NCI-H2227 (cell line): ENCODE measurements around the gene CDH4.

Experiments
- DNase-seq: peaks from one replicate; lab custom pipeline; 2025; ENCODE audit not compliant: unreplicated experiment; lab: John Stamatoyannopoulos, UW

The CDH4 gene

DNA sequence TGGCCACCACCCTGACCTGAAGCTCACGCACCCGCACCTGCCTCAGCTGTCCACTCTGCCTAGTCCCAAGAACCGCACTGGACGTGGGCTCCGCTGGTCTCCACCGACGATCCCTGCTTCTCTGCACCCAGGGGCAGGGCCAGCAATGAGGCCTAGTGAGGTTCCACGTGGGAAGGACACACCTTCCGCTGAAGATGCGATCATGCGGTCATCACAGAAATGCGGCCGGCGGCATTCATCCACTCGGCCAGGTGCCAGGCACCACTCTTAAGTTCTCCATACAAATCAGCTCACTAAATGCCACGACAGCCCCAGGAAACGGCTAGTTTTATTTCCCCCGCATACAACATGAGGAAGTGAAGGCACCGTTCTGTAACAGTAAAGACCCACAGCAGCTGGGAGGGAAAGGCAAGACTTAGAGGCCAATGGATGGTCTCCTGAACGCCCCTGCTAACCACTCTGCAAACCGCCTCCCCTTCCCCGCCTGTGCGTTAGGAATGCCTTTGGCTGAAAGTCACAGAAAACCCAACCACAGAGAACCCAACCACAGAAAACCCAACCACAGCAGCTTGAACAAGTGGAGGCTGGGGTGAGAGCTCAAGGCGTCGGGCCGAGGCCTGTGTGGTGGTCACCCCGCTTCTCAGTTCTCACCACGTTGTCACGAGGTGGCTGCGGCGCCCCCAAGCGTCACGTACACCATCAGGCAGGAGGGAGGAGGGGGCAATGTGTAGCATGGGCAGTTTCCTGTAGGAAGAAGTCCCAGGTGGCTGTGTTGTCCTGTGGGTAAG lies 609.2 kb downstream of the CDH4 start:
- no peak for DNase-seq

DNA sequence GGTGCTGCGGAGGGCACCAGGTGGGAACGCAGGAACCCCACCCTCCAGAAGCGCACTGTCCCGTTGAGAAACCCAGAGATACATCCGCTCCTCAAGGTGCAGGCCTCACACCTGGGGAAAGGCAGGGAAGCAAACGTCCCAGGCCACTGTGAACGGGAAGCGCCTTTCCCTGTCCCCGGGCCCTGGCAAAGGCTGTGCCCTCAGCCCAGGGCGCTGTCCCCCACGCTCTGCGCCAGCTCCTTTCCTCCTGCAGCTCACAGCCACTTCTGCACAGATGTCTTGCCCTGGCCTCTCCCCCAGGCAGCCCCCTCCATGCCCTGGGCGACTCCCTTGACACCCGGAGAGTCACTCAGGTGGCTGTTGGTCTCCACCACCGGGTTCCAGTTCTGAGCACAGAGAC lies 609.8 kb downstream of the CDH4 start:
- DNase-seq: no peak

DNA sequence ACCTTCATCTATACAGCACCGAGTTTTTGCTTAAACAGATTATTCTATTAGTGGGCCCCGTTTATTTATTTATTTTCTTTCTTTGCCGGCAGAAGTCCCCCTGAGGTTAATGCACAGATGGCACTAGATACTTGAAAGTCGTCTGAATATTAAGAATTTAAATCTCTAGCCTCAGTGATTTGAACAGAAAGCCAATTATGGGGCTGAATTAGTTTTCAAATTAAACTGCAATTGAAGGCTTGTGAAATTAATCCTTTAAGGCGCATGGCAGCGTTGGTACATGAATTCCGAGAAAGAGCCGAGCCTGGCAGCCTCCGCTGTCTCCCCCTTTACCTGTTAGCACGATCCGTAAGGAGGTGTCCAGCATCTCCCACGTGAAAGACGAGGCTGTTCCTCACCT lies 610.8 kb downstream of the CDH4 start:
- DNase-seq: no peak

DNA sequence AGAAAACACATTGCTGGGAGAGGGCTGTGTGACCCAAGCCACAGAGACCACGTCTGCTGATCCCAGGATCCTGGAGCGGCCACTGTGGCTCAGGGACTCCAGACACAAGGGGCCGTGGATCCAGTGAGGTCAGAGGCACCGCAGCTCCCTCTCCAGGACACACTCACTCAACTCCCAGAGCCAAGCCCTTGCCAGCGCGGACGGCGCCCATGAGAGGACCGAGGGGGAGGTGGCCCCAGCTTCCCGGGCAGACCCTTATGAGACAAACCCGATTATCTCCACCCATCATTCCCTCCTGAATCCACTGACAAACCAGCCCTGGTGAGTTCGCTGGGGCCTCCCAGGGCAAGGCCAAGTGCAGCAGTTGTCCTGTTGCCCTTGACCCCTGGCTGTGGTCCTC lies 612.4 kb downstream of the CDH4 start:
- no peak for DNase-seq

DNA sequence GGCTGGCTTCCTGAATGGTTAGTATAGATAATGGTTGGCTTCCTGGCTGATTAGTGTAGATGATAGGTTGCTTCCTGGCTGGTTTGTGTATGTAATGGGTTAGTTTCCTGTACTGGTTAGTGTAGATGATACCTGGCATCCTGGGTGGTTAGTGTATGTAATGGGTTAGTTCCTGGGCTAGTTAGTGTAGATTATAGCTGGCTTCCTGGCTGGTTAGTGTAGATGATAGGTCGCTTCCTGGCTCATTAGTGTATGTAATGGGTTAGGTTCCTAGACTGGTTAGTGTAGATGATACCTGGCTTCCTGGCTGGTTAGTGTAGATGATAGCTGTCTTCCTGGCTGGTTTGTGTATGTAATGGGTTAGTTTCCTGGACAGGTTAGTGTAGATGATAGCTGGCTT lies 613.3 kb downstream of the CDH4 start:
- DNase-seq: no peak

DNA sequence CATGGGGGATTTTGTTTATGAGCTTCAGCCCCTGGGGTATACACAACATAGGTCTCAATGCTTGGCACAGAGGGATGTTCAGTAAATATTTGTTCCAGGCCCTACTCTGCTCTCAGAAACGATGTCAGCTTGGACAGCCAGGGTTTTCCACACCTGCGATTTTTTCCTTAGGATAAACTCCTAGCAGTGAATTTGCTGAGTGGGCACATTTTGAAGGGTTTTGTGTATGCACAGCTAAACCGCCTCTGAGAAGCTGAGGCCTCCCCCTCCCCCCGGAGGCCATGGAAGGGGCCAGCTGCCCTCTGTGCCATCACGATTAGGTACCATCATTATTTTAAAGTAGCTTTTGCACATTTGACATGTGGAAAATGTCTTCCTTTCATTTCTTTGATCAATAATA lies 614.1 kb downstream of the CDH4 start:
- no peak for DNase-seq

DNA sequence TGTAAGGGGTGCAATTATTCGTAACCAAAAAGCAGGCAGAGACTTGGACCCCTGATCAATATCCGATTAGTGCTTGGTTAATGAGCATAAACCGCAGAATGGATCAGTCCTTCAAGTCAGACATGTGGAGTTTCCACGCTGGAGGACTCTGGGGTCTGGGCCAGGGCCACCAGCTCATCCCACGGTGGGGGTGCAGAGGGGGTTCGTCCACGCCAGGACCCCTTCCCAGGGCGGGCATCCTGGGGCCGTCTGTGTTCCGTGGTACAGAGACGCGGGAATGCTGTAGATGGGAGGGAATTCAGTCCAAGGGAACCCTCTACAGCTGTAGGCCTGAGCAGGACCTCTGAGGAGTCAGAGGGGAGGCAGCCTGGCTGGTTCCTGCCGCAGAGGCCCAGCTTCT lies 615.9 kb downstream of the CDH4 start:
- DNase-seq: no peak

DNA sequence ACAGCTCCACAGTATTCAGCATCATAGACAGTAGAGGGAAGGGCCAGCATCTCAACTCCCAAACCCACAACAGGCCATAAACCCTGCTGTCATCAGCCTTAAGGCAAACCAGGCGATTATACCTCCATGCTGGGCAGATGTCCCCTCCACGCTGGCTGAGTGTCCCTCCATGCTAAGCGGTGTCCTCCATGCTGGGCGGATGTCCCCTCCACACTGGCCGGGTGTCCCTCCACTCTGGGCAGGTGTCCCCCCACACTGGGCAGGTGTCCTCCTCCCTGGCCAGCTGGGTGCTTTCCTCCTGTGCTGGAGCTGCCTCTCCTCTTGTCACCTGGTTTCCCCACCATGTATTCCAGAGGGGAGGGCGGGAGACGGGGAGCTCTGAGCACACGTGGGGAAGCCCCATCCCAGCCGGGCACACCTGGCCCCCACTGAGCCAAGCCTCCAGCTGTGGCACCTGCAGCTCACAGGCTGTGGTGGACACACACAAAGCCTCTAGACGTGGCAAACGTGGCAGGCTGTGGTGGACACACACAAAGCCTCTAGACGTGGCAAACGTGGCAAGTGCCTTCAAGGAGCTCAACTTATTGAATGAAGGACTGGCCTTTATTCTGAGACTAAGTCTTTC lies 616.5 kb downstream of the CDH4 start:
- no peak for DNase-seq

DNA sequence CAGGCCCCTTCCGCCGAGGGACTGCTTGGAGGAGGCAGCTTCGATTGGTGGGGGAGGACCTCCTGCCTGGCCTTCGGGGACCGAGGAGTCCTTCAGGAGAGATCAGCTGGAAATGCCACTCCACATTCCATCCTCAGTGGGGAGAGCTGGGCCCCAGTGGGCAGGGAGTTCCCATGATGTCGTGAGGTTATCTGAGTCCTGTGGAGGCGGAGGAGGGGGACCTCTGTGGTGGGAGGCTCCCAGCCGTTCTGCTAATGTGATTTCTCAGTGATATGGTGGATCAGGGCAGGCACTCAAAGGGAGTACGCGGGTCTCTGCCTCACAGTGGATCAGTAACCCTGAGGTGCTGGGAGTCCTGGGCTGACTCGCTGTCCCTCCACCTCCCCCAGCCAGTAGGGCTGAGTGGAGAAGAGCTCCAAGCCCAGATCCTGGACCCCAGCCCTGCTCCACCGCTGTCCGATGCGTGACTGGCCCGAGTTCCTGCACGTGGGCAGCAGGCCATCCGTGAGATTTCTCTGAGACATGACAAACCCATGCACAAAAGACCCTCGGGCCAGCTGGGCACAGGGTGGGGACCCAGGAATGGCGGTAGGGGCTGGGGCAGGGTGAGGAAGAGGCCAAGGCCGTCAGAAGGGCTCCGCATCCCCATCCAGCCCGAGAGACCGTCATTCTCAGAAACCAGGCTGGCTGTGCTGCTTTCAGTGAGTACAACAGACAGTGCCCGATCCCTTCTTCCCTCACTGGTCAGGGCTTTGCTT lies 617.9 kb downstream of the CDH4 start:
- DNase-seq: no peak

DNA sequence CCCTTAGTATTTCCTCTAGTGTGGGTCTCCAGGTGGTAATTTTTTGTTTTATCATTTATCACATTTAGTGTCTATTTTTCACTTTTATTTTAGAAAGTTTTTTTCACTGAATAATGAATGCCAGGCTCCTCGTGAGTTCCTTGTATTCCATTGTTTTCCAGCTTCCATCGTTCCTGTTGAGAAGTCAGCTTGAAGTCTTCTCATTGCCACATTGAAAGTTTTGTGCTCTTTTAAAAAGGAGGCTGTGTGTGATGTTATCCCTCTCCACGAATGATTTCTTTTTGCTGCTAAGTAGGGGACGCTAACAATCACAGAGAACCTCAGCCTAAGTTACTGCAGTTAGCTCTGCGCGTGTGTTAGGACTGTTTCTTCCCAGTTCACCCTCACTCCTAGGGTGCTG lies 619.1 kb downstream of the CDH4 start:
- DNase-seq: no peak

DNA sequence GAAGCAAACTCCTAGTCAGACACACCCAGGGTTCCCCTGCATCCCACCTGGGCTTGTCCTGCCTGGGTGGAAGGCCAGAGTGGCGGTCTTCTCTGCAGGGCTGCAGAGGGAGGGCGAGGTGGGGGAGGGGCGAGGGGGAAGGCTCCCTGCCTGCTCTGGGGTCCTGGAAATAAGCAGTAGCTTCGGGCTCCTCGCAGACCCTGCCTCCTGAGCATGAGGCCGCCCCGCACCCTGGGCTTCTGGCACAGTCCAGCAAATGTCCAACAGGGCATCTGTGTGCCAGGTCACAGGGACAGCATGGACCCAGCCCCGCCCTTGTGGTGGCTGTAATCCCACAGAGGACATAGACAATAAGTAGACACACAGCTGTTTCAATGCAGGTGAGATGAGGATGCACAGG lies 619.9 kb downstream of the CDH4 start:
- DNase-seq: no peak

DNA sequence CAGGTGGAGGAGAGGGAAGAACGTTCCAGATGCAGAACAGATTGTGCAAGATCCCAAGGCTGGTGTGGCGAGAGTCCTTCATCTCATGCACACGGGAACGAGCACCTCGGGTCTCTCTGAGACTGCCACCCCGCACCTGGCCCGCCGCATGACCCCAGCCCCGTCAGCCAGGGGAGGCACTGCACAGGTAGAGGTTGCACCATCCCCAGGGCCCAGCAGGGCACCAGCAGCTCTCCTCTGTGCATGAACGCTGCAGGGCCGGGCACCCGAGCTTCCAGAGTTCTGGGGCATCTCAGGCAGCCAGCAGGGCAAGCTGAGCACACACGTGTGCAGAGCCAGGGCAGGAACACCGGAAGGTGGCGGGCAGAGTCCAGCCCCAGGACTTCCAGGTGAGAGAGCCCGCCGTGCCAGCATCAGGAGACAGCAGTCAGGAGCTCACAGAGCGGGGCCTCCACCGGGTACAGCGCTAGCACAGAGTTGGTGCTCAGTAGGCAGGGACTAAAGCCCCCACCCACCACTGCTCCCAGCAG lies 620.4 kb downstream of the CDH4 start:
- DNase-seq: no peak

DNA sequence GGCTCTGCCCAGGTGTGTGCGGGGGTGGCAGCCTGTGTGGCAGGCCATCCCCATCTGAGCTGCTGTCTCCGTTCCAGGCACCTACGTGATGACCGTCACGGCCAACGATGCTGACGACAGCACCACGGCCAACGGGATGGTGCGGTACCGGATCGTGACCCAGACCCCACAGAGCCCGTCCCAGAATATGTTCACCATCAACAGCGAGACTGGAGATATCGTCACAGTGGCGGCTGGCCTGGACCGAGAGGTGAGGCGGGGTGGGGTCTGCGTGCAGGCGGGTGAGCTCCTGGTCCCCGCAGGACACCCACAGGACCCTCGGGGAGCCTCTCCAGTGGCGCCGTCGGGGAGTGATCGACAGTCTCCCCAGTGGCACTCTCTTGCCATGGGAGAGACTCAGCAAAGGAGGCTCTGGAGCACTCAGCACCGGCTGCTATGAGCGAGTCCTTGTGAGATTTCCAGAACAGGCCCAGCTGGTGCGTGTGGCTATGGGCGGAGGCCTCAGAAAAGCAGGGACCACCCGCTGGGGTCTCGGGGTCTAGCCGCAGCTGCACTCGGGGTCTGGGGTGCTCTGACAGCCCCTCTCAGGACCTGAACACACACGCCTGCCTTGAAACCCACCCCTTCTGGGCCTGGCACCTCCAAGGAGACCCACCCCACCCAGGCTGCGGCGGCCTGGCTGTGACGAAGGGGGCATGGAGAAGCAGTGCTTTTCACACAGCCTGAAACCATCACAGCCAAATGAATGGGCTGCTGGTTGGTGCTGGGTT lies 621.8 kb downstream of the CDH4 start:
- DNase-seq: no peak

DNA sequence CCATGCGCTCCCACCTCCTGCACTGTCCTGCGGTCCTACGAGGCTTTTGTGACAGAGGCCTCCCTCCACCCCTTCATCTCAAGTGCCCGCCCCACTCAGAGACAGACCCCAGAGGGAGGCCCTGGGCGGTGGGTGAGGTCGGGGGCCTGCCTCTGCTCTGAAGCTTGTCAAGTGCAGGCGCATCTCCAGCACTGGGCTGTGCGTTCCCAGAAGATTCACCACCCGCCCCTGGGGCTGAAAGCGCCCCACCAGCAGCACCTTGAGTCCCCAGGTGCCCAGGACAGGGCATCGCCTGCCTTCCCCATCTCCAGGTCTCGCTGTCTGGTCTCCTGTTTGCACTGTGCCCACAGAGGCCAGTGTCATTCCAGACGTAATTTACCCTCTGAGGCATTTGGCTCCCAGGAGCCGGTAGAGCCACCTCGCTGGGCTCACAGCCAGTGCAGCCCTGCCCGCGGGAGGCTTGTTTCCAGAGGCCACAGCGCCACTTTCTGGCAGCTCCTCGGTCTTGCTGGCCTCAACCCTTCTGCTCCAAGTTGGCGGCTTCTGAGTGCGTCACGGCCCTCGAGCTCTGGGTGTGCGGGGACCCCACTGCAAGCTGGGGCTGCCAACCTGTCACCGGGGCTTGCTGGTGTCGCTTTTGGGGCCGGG lies 622.5 kb downstream of the CDH4 start:
- DNase-seq: no peak

DNA sequence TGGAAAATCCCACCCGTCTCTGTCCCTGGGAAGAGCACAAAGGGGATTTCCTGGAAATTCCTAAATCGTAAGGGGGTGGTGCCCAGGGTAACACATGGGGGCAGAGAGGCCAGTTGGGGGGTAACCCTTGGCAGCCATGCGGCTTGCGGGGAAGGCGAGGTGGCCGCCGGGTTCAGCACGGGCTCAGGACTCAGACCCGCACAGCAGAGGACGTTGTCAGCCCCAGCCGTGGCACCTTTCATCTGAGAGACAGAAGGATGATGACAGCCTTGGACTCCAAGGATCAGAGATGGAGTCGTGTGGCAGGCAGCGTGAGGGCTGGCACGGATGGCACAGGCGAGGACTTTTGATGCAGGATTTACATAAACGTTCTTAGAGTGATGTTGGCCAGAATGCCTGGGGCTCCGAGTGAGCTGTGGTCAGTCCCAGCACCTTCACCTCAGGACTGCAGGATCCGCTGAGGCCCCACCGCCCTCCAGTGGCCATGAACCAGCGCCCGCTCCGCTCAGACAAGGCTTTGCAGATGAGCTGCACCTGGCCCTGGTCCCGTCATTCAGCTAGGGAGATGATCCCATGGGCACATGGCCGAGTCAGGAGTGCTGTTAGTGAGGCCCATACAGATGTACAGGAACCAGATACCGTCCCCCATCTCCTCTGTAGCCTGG lies 623.3 kb downstream of the CDH4 start:
- DNase-seq: no peak

DNA sequence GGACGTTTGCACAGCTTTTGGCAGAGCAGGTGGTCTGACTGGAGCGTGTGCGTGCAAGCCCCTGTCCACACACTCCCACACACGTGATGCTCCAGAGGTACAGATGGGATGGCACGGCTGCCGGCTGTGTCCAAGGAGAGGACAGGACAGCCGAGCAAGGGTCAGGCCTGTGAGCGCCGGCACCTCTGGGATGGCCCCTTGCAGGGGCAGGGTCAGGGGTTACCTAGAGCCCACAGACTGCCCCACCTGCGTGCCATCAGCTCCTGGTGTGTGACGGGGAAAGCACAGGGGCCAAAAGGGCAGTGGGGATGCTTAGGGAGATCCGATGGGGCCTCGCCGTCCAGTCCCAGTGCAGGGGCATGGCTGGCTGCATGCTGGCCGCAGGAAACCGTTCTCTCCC lies 623.9 kb downstream of the CDH4 start:
- no peak for DNase-seq

DNA sequence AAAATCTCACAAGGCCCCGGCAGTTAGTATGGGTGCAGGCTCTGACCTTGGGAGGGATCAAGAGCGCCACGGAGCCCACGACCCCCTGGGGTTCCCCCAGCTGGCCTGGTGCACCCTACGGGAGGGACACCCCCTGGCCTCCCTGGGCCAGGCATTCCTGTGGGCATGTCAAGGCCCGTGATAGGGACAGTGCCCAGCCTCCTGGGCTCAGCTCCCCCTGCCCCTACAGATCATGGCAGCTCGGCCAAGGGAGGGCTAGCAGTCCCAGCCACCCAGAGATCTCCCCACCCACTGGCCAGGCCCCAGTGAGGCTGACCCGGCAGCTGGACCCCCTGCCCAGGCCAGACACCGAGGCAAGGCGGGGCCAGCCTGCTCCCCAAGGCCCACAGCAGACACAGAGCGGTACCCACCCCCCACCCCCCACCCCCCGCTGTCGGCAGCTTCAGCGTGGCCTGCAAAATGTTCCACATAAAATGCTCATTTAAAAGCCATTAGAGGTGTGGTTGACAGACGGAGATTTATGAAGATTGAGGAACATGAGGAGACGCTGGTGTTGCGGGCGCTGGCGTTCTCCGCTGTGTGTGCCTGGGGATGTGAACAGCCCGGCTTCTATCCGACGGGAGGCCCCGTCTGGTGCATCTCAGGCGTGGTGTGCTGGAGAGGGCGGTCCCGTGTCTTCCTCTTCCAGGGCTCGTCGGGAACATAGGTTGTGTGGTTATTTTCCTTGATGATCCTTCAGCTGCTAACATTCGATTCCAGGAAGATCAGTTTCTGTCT lies 625.1 kb downstream of the CDH4 start:
- DNase-seq: no peak

DNA sequence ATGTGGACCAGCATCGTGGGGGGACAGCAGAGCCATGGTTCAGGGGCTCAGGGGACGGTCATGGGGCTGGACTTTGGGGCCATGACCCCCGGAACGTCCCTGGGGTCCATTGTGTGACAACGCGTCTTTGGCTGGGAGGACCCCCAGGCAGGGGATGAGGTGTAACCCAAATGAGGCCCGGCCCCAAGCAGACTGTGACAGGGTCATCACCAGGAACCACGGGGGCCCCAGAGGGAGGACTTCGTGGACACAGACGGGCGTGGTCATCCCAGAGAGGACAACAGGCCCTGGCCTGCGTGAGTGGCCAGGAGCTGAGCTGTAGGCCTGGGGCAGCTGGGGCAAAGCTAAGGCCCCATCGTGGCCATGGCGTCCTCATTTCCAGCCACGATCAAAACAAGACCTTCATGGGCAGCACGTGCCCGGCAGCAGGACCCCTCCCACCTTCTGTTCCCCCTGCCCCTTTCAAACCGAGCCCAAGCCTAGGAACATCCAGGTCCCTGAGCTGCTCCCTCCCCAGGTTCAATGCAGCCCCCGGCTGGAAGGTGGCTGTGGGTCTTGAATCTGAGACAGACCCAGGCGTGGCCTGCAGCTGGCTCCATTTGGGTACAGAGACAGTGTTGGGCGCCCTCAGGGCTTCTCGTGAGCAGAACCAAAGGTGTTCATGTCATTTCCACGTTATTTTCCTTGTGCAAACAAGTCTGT lies 625.9 kb downstream of the CDH4 start:
- DNase-seq: no peak
